K562 (cell line): ENCODE data around the gene MCL1. TPM values are rescaled to one million over a fixed set of nuclear protein-coding genes. Genes with fewer than 3 reads are reported as not detected.

Source experiments
- ATAC-seq: fragments of 200-7000 bp; cut with Tn5 transposase; 3 replicates; pipeline ENCODE4 v1.9.1; 2020; ENCODE audit warnings: moderate library complexity
- BruUV-seq: library from RNA; stranded (reverse); fragments of 400-500 nt; replicated peaks from 2 replicates; lab custom pipeline; 2021; lab: Mats Ljungman, UMichigan
- CTCF ChIA-PET: fragments of 300-600 bp; formaldehyde crosslinking; extraction: SDS; loops from one replicate; lab custom pipeline; 2021; ENCODE audit warnings: low intra/inter-chr PET ratio; lab: Yijun Ruan, JAX
- POLR2A ChIA-PET: fragments of 300-600, 350-650 bp; sonication (Branson Sonifier 250); formaldehyde crosslinking; extraction: SDS; loops from one replicate; lab custom pipeline; 2021; ENCODE audit warnings: antibody characterized with exemption, inconsistent platforms; lab: Yijun Ruan, JAX
- DNase-seq, 4 experiments: peaks; one replicate each; pipeline versions ENCODE4 v3.0.0 to v3.0.0-alpha.2; 2011 to 2018; ENCODE audit warnings: low spot score in 3 of 4, mixed read lengths in 3 of 4; ENCODE audit errors: extremely low read depth in 1 of 4
- FAIRE-seq: peaks from 2 replicates; lab custom pipeline; 2011; peaks lifted over from hg19 to GRCh38; lab: Jason Lieb, UNC
- H2AFZ ChIP-seq: 2 replicates; pipeline ENCODE4 v1.6.0; 2011; ENCODE audit warnings: low read depth, low read length, control low read depth, inconsistent platforms
- H3K27ac ChIP-seq: fragments of 200-600 bp; 3 replicates; pipeline ENCODE4 v1.8.0; 2011; ENCODE audit warnings: low read depth, mild to moderate bottlenecking, control low read depth, inconsistent platforms, low read length, moderate library complexity, mixed read lengths; ENCODE audit errors: extremely low read depth
- H3K27me3 ChIP-seq, 2 experiments: fragments of 300-600 bp in 1 of 2; 2 replicates in 1 of 2; 3 replicates in 1 of 2; pipeline versions ENCODE4 v1.6.0 to v1.8.0; 2011; ENCODE audit warnings: inconsistent platforms in 2 of 2, low read length in 2 of 2, mild to moderate bottlenecking in 1 of 2, mixed read lengths in 1 of 2, moderate library complexity in 1 of 2; ENCODE audit not compliant: control insufficient read depth in 2 of 2, insufficient read depth in 2 of 2
- H3K36me3 ChIP-seq: fragments of 300-600 bp; 3 replicates; pipeline ENCODE4 v1.8.0; 2011; ENCODE audit warnings: mild to moderate bottlenecking, low read length, inconsistent platforms; ENCODE audit not compliant: control insufficient read depth, insufficient read depth
- H3K4me1 ChIP-seq, 2 experiments: fragments of 200-600 bp in 1 of 2; replicated peaks in 1 of 2; 2 replicates in 1 of 2; 3 replicates in 1 of 2; pipeline versions ENCODE4 v1.5.1 to v1.8.0; 2011; ENCODE audit warnings: inconsistent platforms in 2 of 2, low read length in 2 of 2, mild to moderate bottlenecking in 1 of 2, mixed read lengths in 1 of 2, moderate library complexity in 1 of 2; ENCODE audit not compliant: control insufficient read depth in 2 of 2, insufficient read depth in 2 of 2
- H3K4me2 ChIP-seq: 2 replicates; pipeline ENCODE4 v1.6.1; 2011; ENCODE audit warnings: low read length, control low read depth, inconsistent platforms, mixed read lengths; ENCODE audit not compliant: insufficient read depth
- H3K4me3 ChIP-seq: fragments of 200-600 bp; sonication (generic), shearing (Covaris generic); 2 replicates; pipeline ENCODE4 v1.5.1; 2016; ENCODE audit warnings: control low read depth, inconsistent platforms
- H3K79me2 ChIP-seq: fragments of 200-600 bp; 3 replicates; pipeline ENCODE4 v1.8.0; 2011; ENCODE audit warnings: low read length, inconsistent platforms; ENCODE audit not compliant: control insufficient read depth, insufficient read depth
- H3K9ac ChIP-seq, 2 experiments: 2 replicates each; pipeline versions ENCODE4 v1.6.0 to v1.6.1; 2011; ENCODE audit warnings: low read depth in 2 of 2, low read length in 2 of 2, control low read depth in 1 of 2, inconsistent platforms in 1 of 2, mild to moderate bottlenecking in 1 of 2, mixed read lengths in 1 of 2; ENCODE audit not compliant: insufficient read depth in 1 of 2
- H3K9me1 ChIP-seq: one replicate; pipeline ENCODE4 v1.6.0; 2011; ENCODE audit warnings: inconsistent platforms, mild to moderate bottlenecking, low read length, moderate library complexity; ENCODE audit not compliant: control insufficient read depth, insufficient read depth
- H3K9me3 ChIP-seq: replicated peaks from 2 replicates; pipeline ENCODE4 v1.5.1; 2011; ENCODE audit warnings: low read depth, low read length, inconsistent platforms; ENCODE audit not compliant: control insufficient read depth, insufficient read depth
- H4K20me1 ChIP-seq: replicated peaks from 2 replicates; pipeline ENCODE4 v1.6.1; 2011; ENCODE audit warnings: low read length, inconsistent platforms, mixed read lengths; ENCODE audit not compliant: control insufficient read depth, insufficient read depth
- CHCHD3 ChIP-seq: fragments of 250-450 bp; sonication (Bioruptor Pico); IDR thresholded peaks from 2 replicates; pipeline ENCODE4 v2.1.2; 2022; ENCODE audit warnings: mild to moderate bottlenecking
- ESRRB ChIP-seq: fragments of 250-450 bp; sonication (Bioruptor Pico); IDR thresholded peaks from 2 replicates; pipeline ENCODE4 v1.5.0; 2020; ENCODE audit warnings: mild to moderate bottlenecking, moderate library complexity, borderline replicate concordance
- GABPA ChIP-seq: fragments of 200-800 bp; sonication (Bioruptor generic); conservative IDR thresholded peaks from 2 replicates; pipeline ENCODE4 v1.6.1; 2016; ENCODE audit warnings: low read depth, missing genetic modification characterization, missing compliant biosample characterization
- HMGN3 ChIP-seq: IDR thresholded peaks from 2 replicates; pipeline ENCODE4 v1.6.1; 2011; ENCODE audit warnings: borderline replicate concordance, low read depth, mild to moderate bottlenecking, mixed read lengths, low read length; ENCODE audit not compliant: insufficient read length; ENCODE audit errors: extremely low read depth
- NFE2L1 ChIP-seq: fragments of 450-650 bp; IDR thresholded peaks from 2 replicates; pipeline ENCODE4 v1.6.1; 2016; ENCODE audit warnings: missing genetic modification characterization, low read depth, mild to moderate bottlenecking, missing compliant biosample characterization, moderate library complexity, borderline replicate concordance
- NR2C1 ChIP-seq, 2 experiments: fragments of 450-650 bp; IDR thresholded peaks; 2 replicates each; pipeline ENCODE4 v1.6.1; 2017; ENCODE audit warnings: mild to moderate bottlenecking in 2 of 2, antibody characterized with exemption in 1 of 2, inconsistent platforms in 1 of 2, missing compliant biosample characterization in 1 of 2, missing genetic modification characterization in 1 of 2
- NR2C2 ChIP-seq, 2 experiments: fragments of 200-800 bp in 1 of 2; sonication (Bioruptor generic) in 1 of 2; sonication (generic) in 1 of 2; formaldehyde crosslinking in 1 of 2; IDR thresholded peaks; 2 replicates each; pipeline versions ENCODE4 v1.6.1 to v1.8.0; 2016 to 2022; ENCODE audit warnings: mild to moderate bottlenecking in 1 of 2, missing compliant biosample characterization in 1 of 2, missing genetic modification characterization in 1 of 2, missing genetic modification reagents in 1 of 2
- PATZ1 ChIP-seq: fragments of 250-450 bp; sonication (Bioruptor Pico); IDR thresholded peaks from 2 replicates; pipeline ENCODE4 v1.5.0; 2020; ENCODE audit warnings: mild to moderate bottlenecking, borderline replicate concordance
- RBM34 ChIP-seq: fragments of 200-400 bp; formaldehyde crosslinking; IDR thresholded peaks from 2 replicates; pipeline ENCODE4 v1.6.1; 2018; ENCODE audit warnings: low read length, borderline replicate concordance; ENCODE audit not compliant: insufficient read depth
- SMAD2 ChIP-seq: fragments of 150-350 bp; IDR thresholded peaks from 2 replicates; pipeline ENCODE4 v1.6.1; 2014; ENCODE audit warnings: low read depth, mild to moderate bottlenecking, low read length
- TAF9B ChIP-seq: fragments of 450-650 bp; IDR thresholded peaks from 2 replicates; pipeline ENCODE4 v1.6.1; 2018; ENCODE audit warnings: mild to moderate bottlenecking; ENCODE audit not compliant: partially characterized antibody
- ZNF263 ChIP-seq: sonication (generic); formaldehyde crosslinking; IDR thresholded peaks from 2 replicates; pipeline ENCODE4 v1.8.0; 2022; ENCODE audit warnings: mild to moderate bottlenecking, missing genetic modification reagents, borderline replicate concordance
- ZNF41 ChIP-seq: fragments of 250-450 bp; sonication (Bioruptor Pico); conservative IDR thresholded peaks from 2 replicates; pipeline ENCODE4 v1.4.0; 2020; ENCODE audit warnings: mild to moderate bottlenecking
- WGBS: fragments of 100-300 bp; shearing (Covaris generic); methylation state at CpG from one replicate; pipeline ENCODE4 v1.1.6; 2016; ENCODE audit warnings: low coverage, mixed read lengths; ENCODE audit not compliant: insufficient coverage; ENCODE audit errors: missing lambda C conversion rate; 5-methylcytosine and 5-hydroxymethylcytosine counted together
- in situ Hi-C: fragments of 300-500 bp; cut with MboI; formaldehyde crosslinking; loops from 4 replicates; pipeline ENCODE4 v1.15.0; 2018; ENCODE audit warnings: inconsistent platforms, mixed read lengths
- intact Hi-C: fragments of 100-400 bp; cut with micrococcal nuclease; formaldehyde crosslinking; loops from 2 replicates; pipeline ENCODE4 v1.14.2; 2022
- polyA plus RNA-seq, 8 experiments: library from polyadenylated mRNA; depleted of rRNA in 4 of 8; stranded (reverse) in 5 of 8; unstranded in 3 of 8; fragments of >200 nt; fragmentation: Nextera tagmentation in 2 of 8; fragmentation: Illumina TruSeq in 1 of 8; extraction: Ambion mirVana in 2 of 8; extraction: Trizol in 1 of 8; gene quantifications; 2 replicates each; pipeline versions ENCODE4 v1.2.1 to v1.2.3, GENCODE V29; 2011 to 2014; ENCODE audit warnings: inconsistent platforms in 1 of 8, missing spikeins in 1 of 8
- total RNA-seq, 7 experiments: library from RNA; depleted of rRNA in 6 of 7; stranded (reverse); fragments of >200 nt in 6 of 7; fragmentation: Illumina TruSeq in 2 of 7; extraction: Trizol in 2 of 7; gene quantifications; 2 replicates each; pipeline versions ENCODE4 v1.2.1 to v1.2.3, GENCODE V29; 2011 to 2021; ENCODE audit warnings: low replicate concordance in 1 of 7
- TF ChIP-seq, protein P1 (sequence below): fragments of 250-450 bp; sonication (Bioruptor Pico); IDR thresholded peaks from 2 replicates; pipeline ENCODE4 v1.8.0; 2022; ENCODE audit warnings: inconsistent platforms, mild to moderate bottlenecking, moderate library complexity, borderline replicate concordance
- TF ChIP-seq, protein P2 (sequence below): fragments of 250-450 bp; sonication (Bioruptor Pico); IDR thresholded peaks from 2 replicates; pipeline ENCODE4 v1.8.0; 2022; ENCODE audit warnings: moderate library complexity, mild to moderate bottlenecking, inconsistent platforms

Gene MCL1
- total and polyA plus RNA-seq, 9 of the 15 experiments (the other 6 are each of a cell fraction or from before 2014, with no cell fraction given) = 27.1 to 224 (median 138) TPM

- 3% methylated on average over 6 of the region's 6 CpGs for WGBS
- H3K9ac ChIP-seq = peak overlapping the region in 1 of 2 experiments; percentile 69; a peak in 3 of 4 replicates
- no peaks in the 10 kb centered on the region for H3K36me3 ChIP-seq
- H3K4me3 ChIP-seq = no peak overlapping the region
- peaks cover 30 to 59% of the 10 kb centered on the region in 2 experiments for H3K4me1 ChIP-seq
- H3K27me3 ChIP-seq = no peaks in the 10 kb centered on the region
- 0 out of 2 replicates have a peak overlapping the region, but pooled peaks have one; percentile 35 for H2AFZ ChIP-seq
- POLR2A ChIA-PET = interaction anchor here (0.6 to 8.9 kb wide), 9 partner anchors 11 to 429 kb away, joined by 3 to 53 read pairs (median 4); partner anchors contain the start of genes FALEC and MCL1
- CTCF ChIA-PET = interaction anchor here (0.6 kb wide), 1 partner anchor 27 kb away, joined by 4 read pairs; no protein-coding TSS in a partner anchor
- no TSS peak for BruUV-seq
- DNase-seq = peak; percentile 74 to 98 (median 86)
- H3K79me2 ChIP-seq = peaks cover 38% of the 10 kb centered on the region
- intact Hi-C loops = loop anchor here (2.0 to 10.0 kb wide), 5 partner anchors 29 to 432 kb away; partner anchors contain the start of genes CA14, ECM1 and RPRD2
- H3K9me1 ChIP-seq = no peaks in the 10 kb centered on the region
- peak; percentile 98 for FAIRE-seq
- no peaks in the 10 kb centered on the region for H3K9me3 ChIP-seq
- H4K20me1 ChIP-seq = no peaks in the 10 kb centered on the region
- in situ Hi-C loops = no loop called here
- peak overlapping the region; percentile 59 for H3K4me2 ChIP-seq
- peak overlapping the region; percentile 87 for H3K27ac ChIP-seq
- peak; percentile 78 for ATAC-seq
- no peak for TF ChIP-seq NR2C2 (CRISPR knock-in tag; IDR thresholded peaks at IDR 0.05)
- TF ChIP-seq NR2C2 (tag; IDR thresholded peaks at IDR 0.05) = peak; percentile 57; the same call in 1 of the 2 replicates
- no peak for TF ChIP-seq SMAD2
- TF ChIP-seq GABPA (tag) = no peak
- no peak for TF ChIP-seq ZNF41
- no peak for TF ChIP-seq PATZ1 (CRISPR knock-in tag)
- no peak for TF ChIP-seq CHCHD3 (CRISPR knock-in tag)
- TF ChIP-seq, protein P1, sequence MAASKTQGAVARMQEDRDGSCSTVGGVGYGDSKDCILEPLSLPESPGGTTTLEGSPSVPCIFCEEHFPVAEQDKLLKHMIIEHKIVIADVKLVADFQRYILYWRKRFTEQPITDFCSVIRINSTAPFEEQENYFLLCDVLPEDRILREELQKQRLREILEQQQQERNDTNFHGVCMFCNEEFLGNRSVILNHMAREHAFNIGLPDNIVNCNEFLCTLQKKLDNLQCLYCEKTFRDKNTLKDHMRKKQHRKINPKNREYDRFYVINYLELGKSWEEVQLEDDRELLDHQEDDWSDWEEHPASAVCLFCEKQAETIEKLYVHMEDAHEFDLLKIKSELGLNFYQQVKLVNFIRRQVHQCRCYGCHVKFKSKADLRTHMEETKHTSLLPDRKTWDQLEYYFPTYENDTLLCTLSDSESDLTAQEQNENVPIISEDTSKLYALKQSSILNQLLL (CRISPR knock-in tag) = no peak
- no peak for TF ChIP-seq ESRRB
- no peak for TF ChIP-seq NFE2L1 (tag)
- TF ChIP-seq RBM34 = no peak
- TF ChIP-seq ZNF263 = no peak
- peak; percentile 70 for TF ChIP-seq NR2C1 (IDR thresholded peaks at IDR 0.05)
- TF ChIP-seq NR2C1 (tag; IDR thresholded peaks at IDR 0.05) = peak; percentile 66
- no peak for TF ChIP-seq HMGN3
- TF ChIP-seq, protein P2, sequence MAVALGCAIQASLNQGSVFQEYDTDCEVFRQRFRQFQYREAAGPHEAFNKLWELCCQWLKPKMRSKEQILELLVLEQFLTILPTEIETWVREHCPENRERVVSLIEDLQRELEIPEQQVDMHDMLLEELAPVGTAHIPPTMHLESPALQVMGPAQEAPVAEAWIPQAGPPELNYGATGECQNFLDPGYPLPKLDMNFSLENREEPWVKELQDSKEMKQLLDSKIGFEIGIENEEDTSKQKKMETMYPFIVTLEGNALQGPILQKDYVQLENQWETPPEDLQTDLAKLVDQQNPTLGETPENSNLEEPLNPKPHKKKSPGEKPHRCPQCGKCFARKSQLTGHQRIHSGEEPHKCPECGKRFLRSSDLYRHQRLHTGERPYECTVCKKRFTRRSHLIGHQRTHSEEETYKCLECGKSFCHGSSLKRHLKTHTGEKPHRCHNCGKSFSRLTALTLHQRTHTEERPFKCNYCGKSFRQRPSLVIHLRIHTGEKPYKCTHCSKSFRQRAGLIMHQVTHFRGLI (CRISPR knock-in tag) = no peak
- TF ChIP-seq TAF9B = peak; percentile 67
These were observed 33.9 kb downstream of the MCL1 start for GRCh38 chr1:150545486-150546032.
